ENCODE measurements around the gene BMP6.

DNA sequence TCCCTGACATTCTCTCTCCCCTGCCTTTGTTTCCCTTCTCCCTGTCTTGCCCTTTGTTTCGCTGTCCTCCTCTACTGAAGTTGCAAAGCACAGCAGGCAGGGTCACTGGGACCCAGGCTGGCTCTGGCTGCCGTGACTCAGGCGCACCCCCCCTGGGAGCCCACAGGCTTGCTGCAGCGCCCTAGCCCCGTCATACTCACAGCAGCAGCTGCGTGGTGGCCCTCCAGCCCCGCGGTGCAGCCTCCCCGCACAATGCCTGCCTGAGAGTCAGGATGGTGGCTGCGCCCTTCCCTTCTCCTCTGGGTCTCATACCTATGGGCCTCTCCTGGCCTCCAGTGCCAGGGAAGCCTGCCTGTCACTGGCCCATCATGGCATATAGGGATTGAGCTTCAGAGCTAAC, 143.0 kb downstream of the BMP6 start:
- no peak for TF ChIP-seq POLR2AphosphoS5 (IDR thresholded peaks at IDR 0.05)
- no peak for TF ChIP-seq EZH2 (IDR thresholded peaks at IDR 0.05; ENCODE audit: borderline replicate concordance, insufficient read depth, low read length, poor library complexity, severe bottlenecking)
- TF ChIP-seq, protein P1, sequence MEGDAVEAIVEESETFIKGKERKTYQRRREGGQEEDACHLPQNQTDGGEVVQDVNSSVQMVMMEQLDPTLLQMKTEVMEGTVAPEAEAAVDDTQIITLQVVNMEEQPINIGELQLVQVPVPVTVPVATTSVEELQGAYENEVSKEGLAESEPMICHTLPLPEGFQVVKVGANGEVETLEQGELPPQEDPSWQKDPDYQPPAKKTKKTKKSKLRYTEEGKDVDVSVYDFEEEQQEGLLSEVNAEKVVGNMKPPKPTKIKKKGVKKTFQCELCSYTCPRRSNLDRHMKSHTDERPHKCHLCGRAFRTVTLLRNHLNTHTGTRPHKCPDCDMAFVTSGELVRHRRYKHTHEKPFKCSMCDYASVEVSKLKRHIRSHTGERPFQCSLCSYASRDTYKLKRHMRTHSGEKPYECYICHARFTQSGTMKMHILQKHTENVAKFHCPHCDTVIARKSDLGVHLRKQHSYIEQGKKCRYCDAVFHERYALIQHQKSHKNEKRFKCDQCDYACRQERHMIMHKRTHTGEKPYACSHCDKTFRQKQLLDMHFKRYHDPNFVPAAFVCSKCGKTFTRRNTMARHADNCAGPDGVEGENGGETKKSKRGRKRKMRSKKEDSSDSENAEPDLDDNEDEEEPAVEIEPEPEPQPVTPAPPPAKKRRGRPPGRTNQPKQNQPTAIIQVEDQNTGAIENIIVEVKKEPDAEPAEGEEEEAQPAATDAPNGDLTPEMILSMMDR (IDR thresholded peaks at IDR 0.05; ENCODE audit: poor library complexity, severe bottlenecking): no peak
- TF ChIP-seq, protein P2, sequence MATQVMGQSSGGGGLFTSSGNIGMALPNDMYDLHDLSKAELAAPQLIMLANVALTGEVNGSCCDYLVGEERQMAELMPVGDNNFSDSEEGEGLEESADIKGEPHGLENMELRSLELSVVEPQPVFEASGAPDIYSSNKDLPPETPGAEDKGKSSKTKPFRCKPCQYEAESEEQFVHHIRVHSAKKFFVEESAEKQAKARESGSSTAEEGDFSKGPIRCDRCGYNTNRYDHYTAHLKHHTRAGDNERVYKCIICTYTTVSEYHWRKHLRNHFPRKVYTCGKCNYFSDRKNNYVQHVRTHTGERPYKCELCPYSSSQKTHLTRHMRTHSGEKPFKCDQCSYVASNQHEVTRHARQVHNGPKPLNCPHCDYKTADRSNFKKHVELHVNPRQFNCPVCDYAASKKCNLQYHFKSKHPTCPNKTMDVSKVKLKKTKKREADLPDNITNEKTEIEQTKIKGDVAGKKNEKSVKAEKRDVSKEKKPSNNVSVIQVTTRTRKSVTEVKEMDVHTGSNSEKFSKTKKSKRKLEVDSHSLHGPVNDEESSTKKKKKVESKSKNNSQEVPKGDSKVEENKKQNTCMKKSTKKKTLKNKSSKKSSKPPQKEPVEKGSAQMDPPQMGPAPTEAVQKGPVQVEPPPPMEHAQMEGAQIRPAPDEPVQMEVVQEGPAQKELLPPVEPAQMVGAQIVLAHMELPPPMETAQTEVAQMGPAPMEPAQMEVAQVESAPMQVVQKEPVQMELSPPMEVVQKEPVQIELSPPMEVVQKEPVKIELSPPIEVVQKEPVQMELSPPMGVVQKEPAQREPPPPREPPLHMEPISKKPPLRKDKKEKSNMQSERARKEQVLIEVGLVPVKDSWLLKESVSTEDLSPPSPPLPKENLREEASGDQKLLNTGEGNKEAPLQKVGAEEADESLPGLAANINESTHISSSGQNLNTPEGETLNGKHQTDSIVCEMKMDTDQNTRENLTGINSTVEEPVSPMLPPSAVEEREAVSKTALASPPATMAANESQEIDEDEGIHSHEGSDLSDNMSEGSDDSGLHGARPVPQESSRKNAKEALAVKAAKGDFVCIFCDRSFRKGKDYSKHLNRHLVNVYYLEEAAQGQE (IDR thresholded peaks at IDR 0.05; ENCODE audit: borderline replicate concordance): no peak
- TF ChIP-seq EP300 (conservative IDR thresholded peaks at IDR 0.05; ENCODE audit: poor library complexity, severe bottlenecking): no peak
- TF ChIP-seq TAF1 (IDR thresholded peaks at IDR 0.05; ENCODE audit: low read depth): no peak

All from neural cell (in vitro differentiated cells).